HepG2 (cell line): ENCODE results near the gene CHID1. TPM values are rescaled to one million over a fixed set of nuclear protein-coding genes. Genes with fewer than 3 reads are reported as not detected.

Source experiments
- CCAR2 ChIP-seq: fragments of 200-400 bp; formaldehyde crosslinking; optimal IDR thresholded peaks from 2 replicates; pipeline ENCODE3; 2018; ENCODE audit warnings: low read depth, mild to moderate bottlenecking, low read length, moderate library complexity
- CHD2 ChIP-seq: IDR thresholded peaks from 2 replicates; pipeline ENCODE4 v1.6.1; 2011; ENCODE audit warnings: low read depth, low read length, improper control_type of control experiment
- CHD4 ChIP-seq: fragments of 200-600 bp; sonication (generic); IDR thresholded peaks from 2 replicates; pipeline ENCODE4 v1.7.0; 2017; ENCODE audit warnings: mild to moderate bottlenecking, low read length, borderline replicate concordance
- GLI4 ChIP-seq: sonication (generic); formaldehyde crosslinking; IDR thresholded peaks from 2 replicates; pipeline ENCODE4 v1.5.1; 2020; ENCODE audit warnings: missing genetic modification reagents, mild to moderate bottlenecking, moderate library complexity, borderline replicate concordance
- HMG20B ChIP-seq: conservative IDR thresholded peaks from 2 replicates; pipeline ENCODE4 v1.6.1; 2016; ENCODE audit warnings: missing genetic modification reagents, missing compliant biosample characterization
- MATR3 ChIP-seq: sonication (generic); formaldehyde crosslinking; IDR thresholded peaks from 2 replicates; pipeline ENCODE4 v1.4.0; 2020; ENCODE audit warnings: missing genetic modification reagents
- PHF5A ChIP-seq: IDR thresholded peaks from one replicate; pipeline ENCODE4 v1.6.1; 2018; ENCODE audit warnings: low read depth, missing genetic modification reagents; ENCODE audit not compliant: unreplicated experiment
- RAD21 ChIP-seq: fragments of 450-650 bp; formaldehyde crosslinking; IDR thresholded peaks from 2 replicates; pipeline ENCODE4 v1.5.0; 2020; ENCODE audit warnings: mild to moderate bottlenecking
- RBFOX2 ChIP-seq: fragments of 200-400 bp; formaldehyde crosslinking; IDR thresholded peaks from 2 replicates; pipeline ENCODE4 v1.6.1; 2017; ENCODE audit warnings: low read depth, mild to moderate bottlenecking, low read length
- SRF ChIP-seq: IDR thresholded peaks from 2 replicates; pipeline ENCODE4 v1.6.1; 2011; ENCODE audit warnings: mild to moderate bottlenecking, low read depth, low read length, moderate library complexity
- SRSF4 ChIP-seq: fragments of 200-400 bp; formaldehyde crosslinking; IDR thresholded peaks from one replicate; pipeline ENCODE4 v1.6.1; 2018; ENCODE audit warnings: mild to moderate bottlenecking, low read depth, low read length, moderate library complexity; ENCODE audit not compliant: poor library complexity, severe bottlenecking
- TCF12 ChIP-seq, 2 experiments: fragments of 450-650 bp in 1 of 2; sonication (generic) in 1 of 2; formaldehyde crosslinking in 1 of 2; IDR thresholded peaks; 2 replicates each; pipeline versions ENCODE4 v1.6.1 to v1.8.0; 2017 to 2022; ENCODE audit warnings: antibody characterized with exemption in 1 of 2, mild to moderate bottlenecking in 1 of 2, missing genetic modification reagents in 1 of 2, moderate library complexity in 1 of 2
- TP53 ChIP-seq: sonication (generic); formaldehyde crosslinking; conservative IDR thresholded peaks from 2 replicates; pipeline ENCODE4 v1.4.0; 2020; ENCODE audit warnings: missing genetic modification reagents
- ZMYM4 ChIP-seq: sonication (generic); formaldehyde crosslinking; IDR thresholded peaks from 2 replicates; pipeline ENCODE4 v1.8.1; 2023; ENCODE audit warnings: mild to moderate bottlenecking, missing genetic modification reagents
- ZNF431 ChIP-seq: sonication (generic); formaldehyde crosslinking; IDR thresholded peaks from 2 replicates; pipeline ENCODE4 v1.9.0; 2022; ENCODE audit warnings: missing genetic modification reagents, low read depth, mild to moderate bottlenecking, borderline replicate concordance
- ZNF775 ChIP-seq: sonication (generic); formaldehyde crosslinking; IDR thresholded peaks from 2 replicates; pipeline ENCODE4 v1.4.0; 2020; ENCODE audit warnings: missing genetic modification reagents, mild to moderate bottlenecking, moderate library complexity, borderline replicate concordance
- ZNF788 ChIP-seq: sonication (generic); formaldehyde crosslinking; IDR thresholded peaks from 2 replicates; pipeline ENCODE4 v1.5.0; 2020; ENCODE audit warnings: mild to moderate bottlenecking, missing genetic modification reagents, borderline replicate concordance
- ZNF790 ChIP-seq: sonication (generic); formaldehyde crosslinking; IDR thresholded peaks from 2 replicates; pipeline ENCODE4 v1.8.0; 2022; ENCODE audit warnings: missing genetic modification reagents, mild to moderate bottlenecking, borderline replicate concordance
- polyA plus RNA-seq, 8 experiments: library from polyadenylated mRNA; depleted of rRNA in 3 of 8; stranded (reverse) in 7 of 8; unstranded in 1 of 8; fragments of >200 nt; fragmentation: Illumina TruSeq in 4 of 8; extraction: Trizol in 4 of 8; gene quantifications; 2 replicates each; pipeline versions ENCODE4 v1.2.1 to v1.2.3, GENCODE V29; 2011 to 2016; ENCODE audit warnings: low read depth in 4 of 8, missing spikeins in 1 of 8, mixed read lengths in 1 of 8; ENCODE audit not compliant: insufficient read depth in 1 of 8
- total RNA-seq, 5 experiments: library from RNA; depleted of rRNA; stranded (reverse); fragments of >200 nt; fragmentation: Illumina TruSeq; extraction: Trizol; gene quantifications; 2 replicates each; pipeline ENCODE4 v1.2.3, GENCODE V29; 2016; ENCODE audit warnings: low read depth in 1 of 5
- TF ChIP-seq, protein P1 (sequence below), 2 experiments: sonication (generic) in 1 of 2; formaldehyde crosslinking in 1 of 2; IDR thresholded peaks; 2 replicates each; pipeline versions ENCODE4 v1.4.0 to v1.6.1; 2016 to 2020; ENCODE audit warnings: borderline replicate concordance in 1 of 2, low read depth in 1 of 2, mild to moderate bottlenecking in 1 of 2, missing genetic modification reagents in 1 of 2
- TF ChIP-seq, protein P2 (sequence below): sonication (generic); formaldehyde crosslinking; IDR thresholded peaks from 2 replicates; pipeline ENCODE4 v1.4.0; 2020; ENCODE audit warnings: missing genetic modification reagents
- TF ChIP-seq, protein P3 (sequence below): sonication (generic); formaldehyde crosslinking; IDR thresholded peaks from 2 replicates; pipeline ENCODE4 v1.5.1; 2020; ENCODE audit warnings: missing genetic modification reagents, mild to moderate bottlenecking, borderline replicate concordance

CHID1 gene
- total and polyA plus RNA-seq, 2 of the 13 experiments (the other 11 are each of a cell fraction or from before 2014, with no cell fraction given): 65.1 to 93.6 TPM

DNA sequence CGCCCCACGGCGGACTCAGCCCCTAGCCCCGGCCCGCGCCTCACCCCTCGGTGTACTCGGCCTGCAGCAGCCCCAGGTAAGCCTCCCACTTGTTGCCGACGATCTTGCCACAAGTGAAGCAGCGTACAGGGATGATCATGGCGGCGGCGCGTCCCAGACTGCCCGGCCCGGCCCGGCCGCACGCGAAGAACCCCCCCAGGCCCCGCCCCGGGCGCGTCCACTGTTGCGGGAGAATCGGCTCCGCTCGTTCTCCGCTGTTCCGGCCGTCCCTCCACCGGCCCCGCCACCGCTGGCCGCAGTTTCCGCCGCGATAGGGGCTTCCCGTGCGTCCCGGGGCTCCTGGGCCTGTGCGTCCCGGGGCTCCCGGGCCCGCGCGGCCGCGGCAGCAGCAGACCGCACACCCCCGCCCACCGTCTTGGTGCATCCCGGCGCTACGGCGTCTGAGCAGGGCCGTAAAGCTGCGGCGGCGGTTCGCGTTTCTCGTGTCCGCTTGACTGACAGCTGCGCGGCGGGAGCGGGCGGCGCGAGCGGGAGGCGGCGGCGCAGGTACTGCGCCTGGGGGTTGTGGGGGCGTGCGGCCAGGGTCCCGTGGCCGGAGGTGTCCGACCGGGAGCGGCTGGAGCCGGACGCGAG is 68.1 kb downstream of the CHID1 start, which contains the start of the genes POLR2L and TSPAN4 (continued):
- TF ChIP-seq ZNF790: peak; percentile 67; the same call in 1 of the 2 replicates
- no peak for TF ChIP-seq CHD4
- TF ChIP-seq SRF: no peak
- TF ChIP-seq PHF5A: no peak
- peak; percentile 39 for TF ChIP-seq SRSF4
- TF ChIP-seq, protein P1, sequence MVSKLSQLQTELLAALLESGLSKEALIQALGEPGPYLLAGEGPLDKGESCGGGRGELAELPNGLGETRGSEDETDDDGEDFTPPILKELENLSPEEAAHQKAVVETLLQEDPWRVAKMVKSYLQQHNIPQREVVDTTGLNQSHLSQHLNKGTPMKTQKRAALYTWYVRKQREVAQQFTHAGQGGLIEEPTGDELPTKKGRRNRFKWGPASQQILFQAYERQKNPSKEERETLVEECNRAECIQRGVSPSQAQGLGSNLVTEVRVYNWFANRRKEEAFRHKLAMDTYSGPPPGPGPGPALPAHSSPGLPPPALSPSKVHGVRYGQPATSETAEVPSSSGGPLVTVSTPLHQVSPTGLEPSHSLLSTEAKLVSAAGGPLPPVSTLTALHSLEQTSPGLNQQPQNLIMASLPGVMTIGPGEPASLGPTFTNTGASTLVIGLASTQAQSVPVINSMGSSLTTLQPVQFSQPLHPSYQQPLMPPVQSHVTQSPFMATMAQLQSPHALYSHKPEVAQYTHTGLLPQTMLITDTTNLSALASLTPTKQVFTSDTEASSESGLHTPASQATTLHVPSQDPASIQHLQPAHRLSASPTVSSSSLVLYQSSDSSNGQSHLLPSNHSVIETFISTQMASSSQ (IDR thresholded peaks at IDR 0.05; ENCODE audit: low read depth): no peak
- TF ChIP-seq, protein P1 (CRISPR knock-in tag; IDR thresholded peaks at IDR 0.05; ENCODE audit: borderline replicate concordance): peak; percentile 66; the same call in 1 of the 2 replicates
- TF ChIP-seq TP53 (CRISPR knock-in tag): no peak; the same call in 1 of the 2 replicates
- no peak for TF ChIP-seq MATR3 (CRISPR knock-in tag)
- TF ChIP-seq ZNF788 (CRISPR knock-in tag): peak; percentile 41; the same call in 1 of the 2 replicates
- no peak for TF ChIP-seq HMG20B (CRISPR knock-in tag)
- TF ChIP-seq CCAR2: no peak
- TF ChIP-seq GLI4 (CRISPR knock-in tag): peak; percentile 95
- peak; percentile 69 for TF ChIP-seq RAD21
- no peak for TF ChIP-seq ZNF775 (CRISPR knock-in tag)
- TF ChIP-seq, protein P2, sequence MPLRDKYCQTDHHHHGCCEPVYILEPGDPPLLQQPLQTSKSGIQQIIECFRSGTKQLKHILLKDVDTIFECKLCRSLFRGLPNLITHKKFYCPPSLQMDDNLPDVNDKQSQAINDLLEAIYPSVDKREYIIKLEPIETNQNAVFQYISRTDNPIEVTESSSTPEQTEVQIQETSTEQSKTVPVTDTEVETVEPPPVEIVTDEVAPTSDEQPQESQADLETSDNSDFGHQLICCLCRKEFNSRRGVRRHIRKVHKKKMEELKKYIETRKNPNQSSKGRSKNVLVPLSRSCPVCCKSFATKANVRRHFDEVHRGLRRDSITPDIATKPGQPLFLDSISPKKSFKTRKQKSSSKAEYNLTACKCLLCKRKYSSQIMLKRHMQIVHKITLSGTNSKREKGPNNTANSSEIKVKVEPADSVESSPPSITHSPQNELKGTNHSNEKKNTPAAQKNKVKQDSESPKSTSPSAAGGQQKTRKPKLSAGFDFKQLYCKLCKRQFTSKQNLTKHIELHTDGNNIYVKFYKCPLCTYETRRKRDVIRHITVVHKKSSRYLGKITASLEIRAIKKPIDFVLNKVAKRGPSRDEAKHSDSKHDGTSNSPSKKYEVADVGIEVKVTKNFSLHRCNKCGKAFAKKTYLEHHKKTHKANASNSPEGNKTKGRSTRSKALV (CRISPR knock-in tag): no peak
- TF ChIP-seq ZMYM4 (CRISPR knock-in tag): peak; percentile 58; the same call in 1 of the 2 replicates
- TF ChIP-seq CHD2: 0 out of 2 replicates have a peak, but pooled peaks have one; percentile 19
- TF ChIP-seq, protein P3, sequence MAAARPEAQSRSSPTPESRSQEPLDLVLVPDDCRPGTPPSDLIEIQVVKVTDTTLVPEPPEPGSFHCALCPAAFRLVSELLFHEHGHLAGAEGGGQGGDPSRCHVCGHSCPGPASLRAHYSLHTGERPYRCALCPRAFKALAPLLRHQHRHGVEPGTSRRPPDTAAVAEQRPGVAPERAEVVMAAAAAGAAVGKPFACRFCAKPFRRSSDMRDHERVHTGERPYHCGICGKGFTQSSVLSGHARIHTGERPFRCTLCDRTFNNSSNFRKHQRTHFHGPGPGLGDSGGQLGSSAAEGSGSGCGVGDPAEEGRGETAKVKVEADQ: no peak; the same call in 1 of the 2 replicates
- TF ChIP-seq ZNF431 (CRISPR knock-in tag): no peak; the same call in 1 of the 2 replicates
- TF ChIP-seq TCF12 (IDR thresholded peaks at IDR 0.05): no peak
- TF ChIP-seq TCF12 (CRISPR knock-in tag; IDR thresholded peaks at IDR 0.05): peak; percentile 22; the same call in 1 of the 2 replicates
- TF ChIP-seq RBFOX2: peak; percentile 95
